ENCODE data around the gene IMMT.
A peak's percentile ranks its signal among the peaks of the same experiment; 100 is the strongest.

IMMT gene

GRCh38 chr2:86195808-86196387 is 636 bp upstream of the IMMT start:
- no peak for DNase-seq

- no peak for DNase-seq
Measured at GRCh38 chr2:86194751-86195054, 559 bp downstream of the IMMT start.

- DNase-seq, result peak; percentile 3
Measured at GRCh38 chr2:86193901-86194567, 1.2 kb downstream of the IMMT start.

- DNase-seq, result no peak
Measured at GRCh38 chr2:86189782-86190416, 5.4 kb downstream of the IMMT start.

- DNase-seq, result peak; percentile 17
Measured at GRCh38 chr2:86186431-86186830, 8.8 kb downstream of the IMMT start.

- no peak for DNase-seq
Measured at GRCh38 chr2:86185517-86186212, 9.6 kb downstream of the IMMT start.

GRCh38 chr2:86176597-86176996 is 18.7 kb downstream of the IMMT start:
- DNase-seq, result no peak

- DNase-seq, result peak; percentile 3
Measured at GRCh38 chr2:86175828-86176227, 19.4 kb downstream of the IMMT start.

- no peak for DNase-seq
Measured at GRCh38 chr2:86174445-86174844, 20.8 kb downstream of the IMMT start.

GRCh38 chr2:86172610-86173009 is 22.7 kb downstream of the IMMT start:
- no peak for DNase-seq

- DNase-seq, result no peak
Measured at GRCh38 chr2:86171295-86171694, 24.0 kb downstream of the IMMT start.

- DNase-seq, result no peak
Measured at GRCh38 chr2:86170449-86170848, 24.8 kb downstream of the IMMT start.

GRCh38 chr2:86160156-86160952 is 34.9 kb downstream of the IMMT start:
- DNase-seq, result no peak

GRCh38 chr2:86158286-86158685 is 37.0 kb downstream of the IMMT start:
- no peak for DNase-seq

GRCh38 chr2:86157009-86157556 is 38.2 kb downstream of the IMMT start:
- DNase-seq, result no peak

- no peak for DNase-seq
Measured at GRCh38 chr2:86150502-86150901, 44.8 kb downstream of the IMMT start.

GRCh38 chr2:86147793-86148192 is 47.5 kb downstream of the IMMT start:
- no peak for DNase-seq

GRCh38 chr2:86143926-86144685 is 51.2 kb downstream of the IMMT start:
- DNase-seq, result no peak

GRCh38 chr2:86143307-86143706 is 52.0 kb downstream of the IMMT start:
- DNase-seq, result no peak

GRCh38 chr2:86142436-86143257 is 52.6 kb downstream of the IMMT start:
- no peak for DNase-seq

GRCh38 chr2:86140969-86141392 is 54.3 kb downstream of the IMMT start:
- DNase-seq, result peak; percentile 1

Measured in NCI-H69 (cell line).